ENCODE measurements around the gene KRTAP10-10.
"Not testable (repeated sequence)": the region's sequence is repeated elsewhere in the genome, so short reads cannot be mapped to it uniquely, and the experiment has no call there.

Gene KRTAP10-10, protein sequence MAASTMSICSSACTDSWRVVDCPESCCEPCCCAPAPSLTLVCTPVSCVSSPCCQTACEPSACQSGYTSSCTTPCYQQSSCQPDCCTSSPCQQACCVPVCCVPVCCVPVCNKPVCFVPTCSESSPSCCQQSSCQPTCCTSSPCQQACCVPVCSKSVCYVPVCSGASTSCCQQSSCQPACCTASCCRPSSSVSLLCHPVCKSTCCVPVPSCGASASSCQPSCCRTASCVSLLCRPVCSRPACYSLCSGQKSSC
- long read RNA-seq, donor 1 = 0 reads
- long read RNA-seq, donor 2 = 0 reads
- long read RNA-seq, donor 3 = 0 reads
- long read RNA-seq, donor 4 = 0 reads
- long read RNA-seq, donor 5 = 0 reads
- long read RNA-seq, donor 6 = 0 reads
- long read RNA-seq, donor 7 = 0 reads
- long read RNA-seq, donor 8 = 0 reads

- DNase-seq = no peak
These were observed at the start of gene KRTAP10-10 for GRCh38 chr21:44637018-44637850. Gene KRTAP10-10 (plus strand): TSS chr21:44637356. CDS start chr21:44637418, 62 bp downstream.

DNA sequence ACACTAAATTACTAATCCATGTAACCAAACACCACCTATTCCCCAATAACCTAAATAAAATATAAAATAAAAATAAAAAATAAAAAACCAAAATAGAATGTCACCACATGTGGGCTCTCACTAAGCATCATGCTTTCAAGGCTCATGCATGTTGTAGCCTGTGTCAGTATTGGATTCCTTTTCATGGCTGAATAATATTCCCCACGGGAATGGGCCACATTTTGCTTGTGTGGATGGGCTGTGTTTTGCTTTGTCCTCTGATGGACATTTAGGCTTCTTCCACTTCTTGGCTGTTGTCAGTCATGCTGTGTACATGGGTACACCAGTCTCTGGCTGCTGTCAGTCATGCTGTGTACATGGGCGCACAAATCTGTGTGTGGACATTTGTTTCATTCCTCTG lies 48.1 kb upstream of the KRTAP10-10 start:
- DNase-seq = no peak

GRCh38 chr21:44589586-44590305 lies 47.4 kb upstream of the KRTAP10-10 start:
- DNase-seq = no peak

- DNase-seq = no peak
These were observed 46.8 kb upstream of the KRTAP10-10 start for GRCh38 chr21:44590311-44590721.

- not testable (repeated sequence) for DNase-seq
These were observed 46.0 kb upstream of the KRTAP10-10 start for GRCh38 chr21:44590897-44591800.

GRCh38 chr21:44591801-44592130 lies 45.4 kb upstream of the KRTAP10-10 start:
- not testable (repeated sequence) for DNase-seq

- DNase-seq = no peak
These were observed 44.5 kb upstream of the KRTAP10-10 start, which contains the start of gene KRTAP10-6 for GRCh38 chr21:44592446-44593311. Gene KRTAP10-6 (minus strand): TSS chr21:44592505. CDS start chr21:44592484, 21 bp downstream.

DNA sequence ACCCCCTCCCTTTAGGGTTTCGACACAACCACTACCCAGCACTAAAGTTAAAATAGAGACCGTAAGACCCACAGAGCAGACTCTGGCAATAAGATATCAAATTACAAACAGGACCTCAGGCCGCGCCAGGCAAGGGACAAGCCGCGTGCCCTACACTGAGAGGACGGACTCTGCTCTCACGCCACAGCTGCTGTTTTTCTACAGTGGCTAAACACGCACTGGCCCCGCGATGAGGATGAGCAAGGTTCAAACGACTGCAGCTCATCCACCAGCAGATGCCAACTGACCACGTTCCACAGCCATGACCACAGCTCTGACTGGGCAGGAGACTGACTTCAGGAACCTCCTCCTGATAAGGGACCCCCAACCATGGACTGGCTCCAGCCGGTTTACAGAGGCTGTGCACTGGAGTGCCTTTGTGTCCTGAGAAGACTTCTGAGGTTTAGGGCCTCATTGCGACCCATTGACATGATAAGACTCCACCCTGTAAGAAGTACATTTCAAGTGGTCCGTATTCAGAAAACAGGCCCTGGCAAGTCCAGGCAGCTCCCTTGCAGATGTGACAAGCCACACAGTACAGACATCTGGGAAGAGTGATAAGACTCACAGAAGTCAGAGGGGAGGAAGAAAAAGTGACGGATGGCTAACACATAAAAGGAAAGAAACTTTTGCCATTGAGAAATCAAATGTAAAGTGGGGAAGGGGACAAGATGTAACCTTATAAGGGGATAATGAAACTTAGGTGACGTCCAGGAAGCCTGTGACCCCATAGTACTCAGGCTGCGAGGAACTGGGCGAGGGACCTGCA lies 43.4 kb upstream of the KRTAP10-10 start:
- no peak for DNase-seq

DNA sequence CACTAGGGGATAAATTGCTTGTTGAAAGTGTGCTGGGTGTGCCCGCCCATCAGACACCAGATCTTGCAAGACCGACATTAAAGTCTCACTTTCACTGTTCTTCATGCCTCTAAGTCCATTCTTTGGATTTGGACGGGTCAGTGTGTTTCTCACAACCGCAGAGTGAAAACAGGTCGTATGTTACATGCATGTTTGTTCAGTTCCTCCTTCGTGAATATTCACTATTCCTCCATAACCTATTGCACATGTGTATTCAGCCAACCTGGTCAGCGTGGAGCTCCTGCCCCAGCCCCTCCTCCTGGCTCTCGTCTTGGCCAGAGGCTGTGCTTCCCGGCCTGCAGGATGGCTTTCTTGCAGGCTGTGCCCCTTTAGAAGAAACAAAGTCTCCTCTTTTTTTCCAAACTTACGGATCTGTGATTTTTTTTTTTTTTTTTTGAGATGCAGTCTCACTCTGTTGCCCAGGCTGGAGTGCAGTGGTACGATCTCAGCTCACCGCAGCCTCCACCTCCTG lies 42.7 kb upstream of the KRTAP10-10 start:
- no peak for DNase-seq

- DNase-seq = no peak
These were observed 41.6 kb upstream of the KRTAP10-10 start for GRCh38 chr21:44595524-44595923.

- DNase-seq = no peak
These were observed 41.0 kb upstream of the KRTAP10-10 start for GRCh38 chr21:44596068-44596725.

GRCh38 chr21:44598061-44598460 lies 39.1 kb upstream of the KRTAP10-10 start:
- no peak for DNase-seq

- DNase-seq = no peak
These were observed 37.7 kb upstream of the KRTAP10-10 start for GRCh38 chr21:44599264-44600029.

GRCh38 chr21:44600118-44600978 lies 36.8 kb upstream of the KRTAP10-10 start, which contains the start of gene KRTAP10-7:
Gene KRTAP10-7 (plus strand): TSS chr21:44600597. CDS start chr21:44600622, 25 bp downstream.
- DNase-seq = not testable (repeated sequence)

- not testable (repeated sequence) for DNase-seq
These were observed 36.1 kb upstream of the KRTAP10-10 start for GRCh38 chr21:44601091-44601490.

DNA sequence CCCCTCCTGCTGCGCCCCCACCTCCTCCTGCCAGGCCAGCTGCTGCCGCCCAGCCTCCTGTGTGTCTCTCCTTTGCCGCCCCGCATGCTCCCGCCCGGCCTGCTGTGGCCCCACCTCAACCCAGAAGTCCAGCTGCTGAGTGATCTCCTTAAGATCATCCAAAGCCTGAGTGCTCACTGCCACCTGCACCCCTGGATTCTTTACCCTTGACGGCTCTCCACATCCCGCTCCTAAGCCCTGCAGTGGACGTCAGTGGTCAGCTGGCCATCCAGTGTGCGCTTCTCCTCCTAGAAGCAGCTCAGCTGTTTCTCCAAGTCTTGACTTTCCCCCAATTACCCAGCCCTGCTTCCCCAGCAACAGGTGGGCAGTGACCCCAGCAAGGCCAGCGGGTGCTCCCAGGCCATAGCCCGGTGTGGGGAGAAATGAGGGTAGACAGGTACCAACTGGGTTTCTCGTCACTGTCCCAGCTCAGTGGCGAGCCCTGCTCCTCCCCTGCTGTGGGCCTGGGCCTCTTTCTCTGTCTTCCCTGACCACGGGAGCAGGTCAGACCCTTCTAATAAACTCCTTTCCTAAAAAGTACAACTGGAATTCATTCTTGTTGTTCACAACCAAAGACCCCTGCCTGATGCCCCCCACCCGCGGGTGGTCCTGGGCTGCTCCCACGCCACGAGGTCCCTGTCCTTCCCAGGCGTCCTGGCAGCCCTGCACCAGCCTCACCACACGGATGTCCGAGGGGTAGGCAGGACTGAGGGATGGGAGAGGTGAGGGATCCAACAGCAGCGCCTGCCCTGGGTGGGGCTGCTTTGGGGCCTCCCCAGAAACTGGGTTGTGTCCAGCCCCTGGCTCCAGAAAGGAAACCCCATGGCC lies 35.3 kb upstream of the KRTAP10-10 start:
- no peak for DNase-seq

Data from right kidney (tissue), 9 donors.